K562 (cell line): Measurements from ENCODE around the gene OTOG. TPM values are rescaled to one million over a fixed set of nuclear protein-coding genes. Genes with fewer than 3 reads are reported as not detected.

Experiments used
- ATAC-seq: fragments of 200-7000 bp; cut with Tn5 transposase; 3 replicates; pipeline ENCODE4 v1.9.1; 2020; ENCODE audit warnings: moderate library complexity
- BruUV-seq: library from RNA; stranded (reverse); fragments of 400-500 nt; replicated peaks from 2 replicates; lab custom pipeline; 2021; lab: Mats Ljungman, UMichigan
- CTCF ChIA-PET: fragments of 300-600 bp; formaldehyde crosslinking; extraction: SDS; loops from one replicate; lab custom pipeline; 2021; ENCODE audit warnings: low intra/inter-chr PET ratio; lab: Yijun Ruan, JAX
- POLR2A ChIA-PET: fragments of 300-600, 350-650 bp; sonication (Branson Sonifier 250); formaldehyde crosslinking; extraction: SDS; loops from one replicate; lab custom pipeline; 2021; ENCODE audit warnings: antibody characterized with exemption, inconsistent platforms; lab: Yijun Ruan, JAX
- DNase-seq, 4 experiments: peaks; one replicate each; pipeline versions ENCODE4 v3.0.0 to v3.0.0-alpha.2; 2011 to 2018; ENCODE audit warnings: low spot score in 3 of 4, mixed read lengths in 3 of 4; ENCODE audit errors: extremely low read depth in 1 of 4
- FAIRE-seq: peaks from 2 replicates; lab custom pipeline; 2011; peaks lifted over from hg19 to GRCh38; lab: Jason Lieb, UNC
- H2AFZ ChIP-seq: 2 replicates; pipeline ENCODE4 v1.6.0; 2011; ENCODE audit warnings: low read depth, low read length, control low read depth, inconsistent platforms
- H3K27ac ChIP-seq: fragments of 200-600 bp; 3 replicates; pipeline ENCODE4 v1.8.0; 2011; ENCODE audit warnings: low read depth, mild to moderate bottlenecking, control low read depth, inconsistent platforms, low read length, moderate library complexity, mixed read lengths; ENCODE audit errors: extremely low read depth
- H3K27me3 ChIP-seq, 2 experiments: fragments of 300-600 bp in 1 of 2; 2 replicates in 1 of 2; 3 replicates in 1 of 2; pipeline versions ENCODE4 v1.6.0 to v1.8.0; 2011; ENCODE audit warnings: inconsistent platforms in 2 of 2, low read length in 2 of 2, mild to moderate bottlenecking in 1 of 2, mixed read lengths in 1 of 2, moderate library complexity in 1 of 2; ENCODE audit not compliant: control insufficient read depth in 2 of 2, insufficient read depth in 2 of 2
- H3K36me3 ChIP-seq: fragments of 300-600 bp; 3 replicates; pipeline ENCODE4 v1.8.0; 2011; ENCODE audit warnings: mild to moderate bottlenecking, low read length, inconsistent platforms; ENCODE audit not compliant: control insufficient read depth, insufficient read depth
- H3K4me1 ChIP-seq, 2 experiments: fragments of 200-600 bp in 1 of 2; replicated peaks in 1 of 2; 2 replicates in 1 of 2; 3 replicates in 1 of 2; pipeline versions ENCODE4 v1.5.1 to v1.8.0; 2011; ENCODE audit warnings: inconsistent platforms in 2 of 2, low read length in 2 of 2, mild to moderate bottlenecking in 1 of 2, mixed read lengths in 1 of 2, moderate library complexity in 1 of 2; ENCODE audit not compliant: control insufficient read depth in 2 of 2, insufficient read depth in 2 of 2
- H3K4me2 ChIP-seq: 2 replicates; pipeline ENCODE4 v1.6.1; 2011; ENCODE audit warnings: low read length, control low read depth, inconsistent platforms, mixed read lengths; ENCODE audit not compliant: insufficient read depth
- H3K4me3 ChIP-seq: fragments of 200-600 bp; sonication (generic), shearing (Covaris generic); 2 replicates; pipeline ENCODE4 v1.5.1; 2016; ENCODE audit warnings: control low read depth, inconsistent platforms
- H3K79me2 ChIP-seq: fragments of 200-600 bp; 3 replicates; pipeline ENCODE4 v1.8.0; 2011; ENCODE audit warnings: low read length, inconsistent platforms; ENCODE audit not compliant: control insufficient read depth, insufficient read depth
- H3K9ac ChIP-seq, 2 experiments: 2 replicates each; pipeline versions ENCODE4 v1.6.0 to v1.6.1; 2011; ENCODE audit warnings: low read depth in 2 of 2, low read length in 2 of 2, control low read depth in 1 of 2, inconsistent platforms in 1 of 2, mild to moderate bottlenecking in 1 of 2, mixed read lengths in 1 of 2; ENCODE audit not compliant: insufficient read depth in 1 of 2
- H3K9me1 ChIP-seq: one replicate; pipeline ENCODE4 v1.6.0; 2011; ENCODE audit warnings: inconsistent platforms, mild to moderate bottlenecking, low read length, moderate library complexity; ENCODE audit not compliant: control insufficient read depth, insufficient read depth
- H3K9me3 ChIP-seq: replicated peaks from 2 replicates; pipeline ENCODE4 v1.5.1; 2011; ENCODE audit warnings: low read depth, low read length, inconsistent platforms; ENCODE audit not compliant: control insufficient read depth, insufficient read depth
- H4K20me1 ChIP-seq: replicated peaks from 2 replicates; pipeline ENCODE4 v1.6.1; 2011; ENCODE audit warnings: low read length, inconsistent platforms, mixed read lengths; ENCODE audit not compliant: control insufficient read depth, insufficient read depth
- ZNF639 ChIP-seq, 2 experiments: fragments of 200-800 bp in 1 of 2; sonication (Bioruptor generic) in 1 of 2; sonication (generic) in 1 of 2; formaldehyde crosslinking in 1 of 2; IDR thresholded peaks in 1 of 2; conservative IDR thresholded peaks in 1 of 2; 2 replicates each; pipeline versions ENCODE4 v1.5.0 to v1.6.1; 2016 to 2020; ENCODE audit warnings: missing compliant biosample characterization in 1 of 2, missing genetic modification characterization in 1 of 2, missing genetic modification reagents in 1 of 2
- WGBS: fragments of 100-300 bp; shearing (Covaris generic); methylation state at CpG from one replicate; pipeline ENCODE4 v1.1.6; 2016; ENCODE audit warnings: low coverage, mixed read lengths; ENCODE audit not compliant: insufficient coverage; ENCODE audit errors: missing lambda C conversion rate; 5-methylcytosine and 5-hydroxymethylcytosine counted together
- in situ Hi-C: fragments of 300-500 bp; cut with MboI; formaldehyde crosslinking; loops from 4 replicates; pipeline ENCODE4 v1.15.0; 2018; ENCODE audit warnings: inconsistent platforms, mixed read lengths
- intact Hi-C: fragments of 100-400 bp; cut with micrococcal nuclease; formaldehyde crosslinking; loops from 2 replicates; pipeline ENCODE4 v1.14.2; 2022
- polyA plus RNA-seq, 8 experiments: library from polyadenylated mRNA; depleted of rRNA in 4 of 8; stranded (reverse) in 5 of 8; unstranded in 3 of 8; fragments of >200 nt; fragmentation: Nextera tagmentation in 2 of 8; fragmentation: Illumina TruSeq in 1 of 8; extraction: Ambion mirVana in 2 of 8; extraction: Trizol in 1 of 8; gene quantifications; 2 replicates each; pipeline versions ENCODE4 v1.2.1 to v1.2.3, GENCODE V29; 2011 to 2014; ENCODE audit warnings: inconsistent platforms in 1 of 8, missing spikeins in 1 of 8
- total RNA-seq, 7 experiments: library from RNA; depleted of rRNA in 6 of 7; stranded (reverse); fragments of >200 nt in 6 of 7; fragmentation: Illumina TruSeq in 2 of 7; extraction: Trizol in 2 of 7; gene quantifications; 2 replicates each; pipeline versions ENCODE4 v1.2.1 to v1.2.3, GENCODE V29; 2011 to 2021; ENCODE audit warnings: low replicate concordance in 1 of 7
- TF ChIP-seq, protein P1 (sequence below): sonication (generic); formaldehyde crosslinking; IDR thresholded peaks from 2 replicates; pipeline ENCODE4 v1.8.0; 2023; ENCODE audit warnings: missing genetic modification reagents, mild to moderate bottlenecking, borderline replicate concordance
- TF ChIP-seq, protein P2 (sequence below): sonication (generic); formaldehyde crosslinking; IDR thresholded peaks from 2 replicates; pipeline ENCODE4 v1.9.0; 2022; ENCODE audit warnings: mild to moderate bottlenecking, missing genetic modification reagents

The OTOG gene
- total and polyA plus RNA-seq, 9 of the 15 experiments (the other 6 are each of a cell fraction or from before 2014, with no cell fraction given) = not detected

DNA sequence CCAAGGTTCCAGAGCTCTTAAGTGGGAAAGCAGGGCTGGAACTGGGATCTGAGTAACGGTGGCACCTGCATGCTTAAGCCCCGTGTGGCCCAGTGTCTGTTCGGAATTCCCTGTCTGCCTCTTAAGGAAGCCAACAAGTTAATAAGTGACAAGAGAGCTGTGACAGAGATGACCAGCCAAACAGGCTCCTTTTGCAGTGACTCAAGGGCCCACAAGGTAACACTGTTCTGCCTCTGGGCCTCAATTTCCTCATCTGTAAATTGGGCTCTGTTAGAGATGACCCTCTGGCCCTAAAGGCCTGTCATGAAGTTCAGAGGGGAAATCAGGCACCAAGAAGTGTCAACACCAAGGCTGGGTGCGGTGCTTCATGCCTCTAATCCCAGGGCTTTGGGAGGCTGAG lies 21.5 kb upstream of the OTOG start:
- in situ Hi-C loops (loop anchor here (10.0 kb wide), 2 partner anchors 131 to 291 kb away; no protein-coding TSS in a partner anchor), intact Hi-C loops (no loop called here)
- no peak overlapping the region for H2AFZ ChIP-seq
- no peak overlapping the region for H3K9ac ChIP-seq
- TF ChIP-seq ZNF639 (CRISPR knock-in tag; conservative IDR thresholded peaks at IDR 0.05 in 1 of 2, IDR thresholded peaks at IDR 0.05 in 1 of 2) = no peak
- TF ChIP-seq, protein P1, sequence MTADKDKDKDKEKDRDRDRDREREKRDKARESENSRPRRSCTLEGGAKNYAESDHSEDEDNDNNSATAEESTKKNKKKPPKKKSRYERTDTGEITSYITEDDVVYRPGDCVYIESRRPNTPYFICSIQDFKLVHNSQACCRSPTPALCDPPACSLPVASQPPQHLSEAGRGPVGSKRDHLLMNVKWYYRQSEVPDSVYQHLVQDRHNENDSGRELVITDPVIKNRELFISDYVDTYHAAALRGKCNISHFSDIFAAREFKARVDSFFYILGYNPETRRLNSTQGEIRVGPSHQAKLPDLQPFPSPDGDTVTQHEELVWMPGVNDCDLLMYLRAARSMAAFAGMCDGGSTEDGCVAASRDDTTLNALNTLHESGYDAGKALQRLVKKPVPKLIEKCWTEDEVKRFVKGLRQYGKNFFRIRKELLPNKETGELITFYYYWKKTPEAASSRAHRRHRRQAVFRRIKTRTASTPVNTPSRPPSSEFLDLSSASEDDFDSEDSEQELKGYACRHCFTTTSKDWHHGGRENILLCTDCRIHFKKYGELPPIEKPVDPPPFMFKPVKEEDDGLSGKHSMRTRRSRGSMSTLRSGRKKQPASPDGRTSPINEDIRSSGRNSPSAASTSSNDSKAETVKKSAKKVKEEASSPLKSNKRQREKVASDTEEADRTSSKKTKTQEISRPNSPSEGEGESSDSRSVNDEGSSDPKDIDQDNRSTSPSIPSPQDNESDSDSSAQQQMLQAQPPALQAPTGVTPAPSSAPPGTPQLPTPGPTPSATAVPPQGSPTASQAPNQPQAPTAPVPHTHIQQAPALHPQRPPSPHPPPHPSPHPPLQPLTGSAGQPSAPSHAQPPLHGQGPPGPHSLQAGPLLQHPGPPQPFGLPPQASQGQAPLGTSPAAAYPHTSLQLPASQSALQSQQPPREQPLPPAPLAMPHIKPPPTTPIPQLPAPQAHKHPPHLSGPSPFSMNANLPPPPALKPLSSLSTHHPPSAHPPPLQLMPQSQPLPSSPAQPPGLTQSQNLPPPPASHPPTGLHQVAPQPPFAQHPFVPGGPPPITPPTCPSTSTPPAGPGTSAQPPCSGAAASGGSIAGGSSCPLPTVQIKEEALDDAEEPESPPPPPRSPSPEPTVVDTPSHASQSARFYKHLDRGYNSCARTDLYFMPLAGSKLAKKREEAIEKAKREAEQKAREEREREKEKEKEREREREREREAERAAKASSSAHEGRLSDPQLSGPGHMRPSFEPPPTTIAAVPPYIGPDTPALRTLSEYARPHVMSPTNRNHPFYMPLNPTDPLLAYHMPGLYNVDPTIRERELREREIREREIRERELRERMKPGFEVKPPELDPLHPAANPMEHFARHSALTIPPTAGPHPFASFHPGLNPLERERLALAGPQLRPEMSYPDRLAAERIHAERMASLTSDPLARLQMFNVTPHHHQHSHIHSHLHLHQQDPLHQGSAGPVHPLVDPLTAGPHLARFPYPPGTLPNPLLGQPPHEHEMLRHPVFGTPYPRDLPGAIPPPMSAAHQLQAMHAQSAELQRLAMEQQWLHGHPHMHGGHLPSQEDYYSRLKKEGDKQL (CRISPR knock-in tag) = no peak
- TF ChIP-seq, protein P2, sequence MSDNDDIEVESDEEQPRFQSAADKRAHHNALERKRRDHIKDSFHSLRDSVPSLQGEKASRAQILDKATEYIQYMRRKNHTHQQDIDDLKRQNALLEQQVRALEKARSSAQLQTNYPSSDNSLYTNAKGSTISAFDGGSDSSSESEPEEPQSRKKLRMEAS = no peak
- H3K9me3 ChIP-seq = no peaks in the 10 kb centered on the region
- WGBS = 0% methylated on average over 4 of the region's 4 CpGs
- H3K4me3 ChIP-seq = no peak overlapping the region
- ATAC-seq = no peak
- peaks cover 3% of the 10 kb centered on the region; the same call in 1 of the 2 replicates for H4K20me1 ChIP-seq
- H3K79me2 ChIP-seq = no peaks in the 10 kb centered on the region
- CTCF ChIA-PET = no interaction called here
- no TSS peak for BruUV-seq
- H3K4me2 ChIP-seq = no peak overlapping the region
- FAIRE-seq = no peak
- no peak overlapping the region for H3K27ac ChIP-seq
- no peaks in the 10 kb centered on the region for H3K9me1 ChIP-seq
- no peaks in the 10 kb centered on the region; a peak in 2 of 5 replicates for H3K4me1 ChIP-seq
- POLR2A ChIA-PET = no interaction called here
- H3K27me3 ChIP-seq = peaks cover 16 to 77% of the 10 kb centered on the region in 2 experiments; a peak in 4 of 5 replicates
- no peaks in the 10 kb centered on the region for H3K36me3 ChIP-seq
- DNase-seq = no peak
